Measurements from ENCODE around the gene THAP7.

DNA sequence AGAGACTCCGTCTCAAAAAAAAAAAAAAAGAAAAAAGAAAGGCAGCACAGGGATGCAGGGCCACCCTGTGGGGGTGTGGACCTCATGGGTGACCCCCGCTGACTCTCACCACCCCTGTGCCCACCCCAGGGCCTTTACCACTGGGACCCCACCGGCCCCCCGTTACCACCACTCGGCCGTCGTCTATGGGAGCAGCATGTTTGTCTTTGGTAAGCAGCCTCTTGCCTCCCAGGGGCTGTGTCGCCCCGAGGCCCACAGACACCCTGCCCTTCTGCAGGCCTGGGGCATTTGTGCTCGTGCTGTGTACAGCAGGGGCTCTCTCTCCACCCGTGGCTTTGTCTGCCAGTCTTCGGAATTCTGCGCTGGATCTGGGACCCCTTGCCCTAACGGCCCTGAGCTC is 14.5 kb downstream of the THAP7 start:
- TF ChIP-seq YY1 (IDR thresholded peaks at IDR 0.05; ENCODE audit: insufficient read depth, insufficient read length) (no peak), ZNF274 (IDR thresholded peaks at IDR 0.05; ENCODE audit: low read depth, low read length) (no peak)
